H7 (cell line): ENCODE data around the gene DTYMK. TPM values are rescaled to one million over a fixed set of nuclear protein-coding genes. Genes with fewer than 3 reads are reported as not detected.

Experiments used
- DNase-seq: peaks from one replicate; pipeline ENCODE4 v3.0.0; 2012
- H3K27me3 ChIP-seq: 2 replicates; pipeline ENCODE4 v1.6.0; 2011; ENCODE audit warnings: mild to moderate bottlenecking, low read length; ENCODE audit not compliant: control insufficient read depth, insufficient read depth
- H3K36me3 ChIP-seq: replicated peaks from 2 replicates; pipeline ENCODE4 v1.5.1; 2011; ENCODE audit warnings: low read length; ENCODE audit not compliant: control insufficient read depth, insufficient read depth
- H3K4me3 ChIP-seq: 2 replicates; pipeline ENCODE4 v1.5.1; 2011; ENCODE audit warnings: low read depth, mild to moderate bottlenecking, control low read depth, low read length, moderate library complexity; ENCODE audit not compliant: insufficient read depth
- total RNA-seq: library from RNA; depleted of rRNA; stranded (reverse); fragments of >200 nt; shearing (Covaris generic); gene quantifications from 2 replicates; pipeline ENCODE4 v1.2.3, GENCODE V29; 2014

Gene DTYMK
- total RNA-seq, 1 experiment from 2014 or later, result 78.2 TPM

GRCh38 chr2:241690202-241690717, 3.6 kb upstream of the DTYMK start:
- Histone ChIP-seq H3K4me3 (no peak overlapping the region), H3K36me3 (peaks cover 16% of the 10 kb centered on the region), H3K27me3 (no peaks in the 10 kb centered on the region)
- no peak for DNase-seq

- no peaks in the 10 kb centered on the region for H3K27me3 ChIP-seq
- peaks cover 17% of the 10 kb centered on the region for H3K36me3 ChIP-seq
Observed at GRCh38 chr2:241689306-241689705, 2.7 kb upstream of the DTYMK start.

GRCh38 chr2:241686324-241686649, 328 bp downstream of the DTYMK start:
- peaks cover 18% of the 10 kb centered on the region for H3K36me3 ChIP-seq
- DNase-seq, result peak; percentile 36
- H3K27me3 ChIP-seq, result no peaks in the 10 kb centered on the region
- peak overlapping the region; percentile 99 for H3K4me3 ChIP-seq

More at GRCh38 chr2:241689306-241689705, 2.7 kb upstream of the DTYMK start:
- no peak for DNase-seq
- no peak overlapping the region for H3K4me3 ChIP-seq

- no peak overlapping the region for H3K4me3 ChIP-seq
- H3K27me3 ChIP-seq, result no peaks in the 10 kb centered on the region
- H3K36me3 ChIP-seq, result peaks cover 25% of the 10 kb centered on the region
- no peak for DNase-seq
Observed at GRCh38 chr2:241680827-241681599, 5.6 kb downstream of the DTYMK start.

- Histone ChIP-seq H3K36me3 (peaks cover 23% of the 10 kb centered on the region), H3K4me3 (no peak overlapping the region), H3K27me3 (no peaks in the 10 kb centered on the region)
- DNase-seq, result no peak
Observed at GRCh38 chr2:241680044-241680443, 6.6 kb downstream of the DTYMK start.

- peak; percentile 23 for DNase-seq
- Histone ChIP-seq H3K27me3 (no peaks in the 10 kb centered on the region), H3K36me3 (peaks cover 21% of the 10 kb centered on the region), H3K4me3 (no peak overlapping the region)
Observed at GRCh38 chr2:241678784-241679540, 7.7 kb downstream of the DTYMK start.

- no peak for DNase-seq
- no peaks in the 10 kb centered on the region for H3K27me3 ChIP-seq
- H3K36me3 ChIP-seq, result peaks cover 21% of the 10 kb centered on the region
- H3K4me3 ChIP-seq, result no peak overlapping the region
Observed at GRCh38 chr2:241678307-241678706, 8.3 kb downstream of the DTYMK start.

GRCh38 chr2:241677392-241677791, 9.2 kb downstream of the DTYMK start:
- peaks cover 19% of the 10 kb centered on the region for H3K36me3 ChIP-seq

GRCh38 chr2:241676665-241677064, 9.9 kb downstream of the DTYMK start:
- peaks cover 14% of the 10 kb centered on the region for H3K36me3 ChIP-seq
- H3K4me3 ChIP-seq, result no peak overlapping the region
- no peaks in the 10 kb centered on the region for H3K27me3 ChIP-seq
- peak; percentile 53 for DNase-seq

More at GRCh38 chr2:241677392-241677791, 9.2 kb downstream of the DTYMK start:
- DNase-seq, result peak; percentile 38
- Histone ChIP-seq H3K27me3 (no peaks in the 10 kb centered on the region), H3K4me3 (no peak overlapping the region)

GRCh38 chr2:241675885-241676284, 10.7 kb downstream of the DTYMK start:
- peak; percentile 79 for DNase-seq
- Histone ChIP-seq H3K36me3 (peaks cover 16% of the 10 kb centered on the region), H3K4me3 (no peak overlapping the region), H3K27me3 (no peaks in the 10 kb centered on the region)

- Histone ChIP-seq H3K27me3 (no peaks in the 10 kb centered on the region), H3K4me3 (no peak overlapping the region), H3K36me3 (peaks cover 12% of the 10 kb centered on the region)
- DNase-seq, result peak; percentile 87
Observed at GRCh38 chr2:241673797-241674725, 12.6 kb downstream of the DTYMK start.

- peaks cover 9% of the 10 kb centered on the region for H3K36me3 ChIP-seq
- no peak overlapping the region for H3K4me3 ChIP-seq
- peak; percentile 63 for DNase-seq
Observed at GRCh38 chr2:241673189-241673663, 13.4 kb downstream of the DTYMK start.

GRCh38 chr2:241672243-241673188, 14.1 kb downstream of the DTYMK start:
- Histone ChIP-seq H3K4me3 (no peak overlapping the region), H3K36me3 (peaks cover 4% of the 10 kb centered on the region), H3K27me3 (no peaks in the 10 kb centered on the region)
- peak; percentile 66 for DNase-seq

More at GRCh38 chr2:241673189-241673663, 13.4 kb downstream of the DTYMK start:
- H3K27me3 ChIP-seq, result no peaks in the 10 kb centered on the region
